ENCODE data around the gene DEDD2. TPM values are rescaled to one million over a fixed set of nuclear protein-coding genes. Genes with fewer than 3 reads are reported as not detected.

Gene DEDD2
- total RNA-seq, 6 donors from 2014 or later, result 38.6 to 154 (median 51.2) TPM

DNA sequence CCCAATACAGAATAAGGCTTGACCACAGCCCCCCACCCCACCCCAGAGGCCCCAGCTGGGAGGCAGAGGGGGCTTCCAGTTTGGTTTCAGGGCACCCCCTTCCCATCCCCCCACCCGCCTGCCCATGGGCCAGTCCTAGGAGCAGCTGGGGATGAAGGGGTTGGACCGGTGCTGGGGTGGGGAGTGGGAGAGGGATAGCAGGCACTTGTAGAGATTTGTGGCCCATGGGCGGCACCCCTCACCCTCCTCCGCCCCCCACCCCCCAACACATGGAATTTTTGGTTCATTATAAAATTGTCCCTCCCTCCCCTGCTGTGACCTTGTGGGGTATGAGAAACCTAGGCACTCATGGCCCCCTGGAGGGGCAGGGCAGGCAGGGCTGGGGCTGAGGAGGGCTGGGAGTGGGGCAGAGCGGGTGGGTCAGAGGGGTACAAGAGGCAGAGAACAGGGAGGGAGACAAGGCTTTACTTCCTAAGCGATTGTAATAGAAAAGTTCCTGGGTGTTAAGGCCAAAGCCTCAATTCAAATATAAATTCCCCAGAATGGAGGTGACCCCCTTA, 30.2 kb upstream of the DEDD2 start:
- TF ChIP-seq EP300 (IDR thresholded peaks at IDR 0.05), result no peak
- TF ChIP-seq, protein P1, sequence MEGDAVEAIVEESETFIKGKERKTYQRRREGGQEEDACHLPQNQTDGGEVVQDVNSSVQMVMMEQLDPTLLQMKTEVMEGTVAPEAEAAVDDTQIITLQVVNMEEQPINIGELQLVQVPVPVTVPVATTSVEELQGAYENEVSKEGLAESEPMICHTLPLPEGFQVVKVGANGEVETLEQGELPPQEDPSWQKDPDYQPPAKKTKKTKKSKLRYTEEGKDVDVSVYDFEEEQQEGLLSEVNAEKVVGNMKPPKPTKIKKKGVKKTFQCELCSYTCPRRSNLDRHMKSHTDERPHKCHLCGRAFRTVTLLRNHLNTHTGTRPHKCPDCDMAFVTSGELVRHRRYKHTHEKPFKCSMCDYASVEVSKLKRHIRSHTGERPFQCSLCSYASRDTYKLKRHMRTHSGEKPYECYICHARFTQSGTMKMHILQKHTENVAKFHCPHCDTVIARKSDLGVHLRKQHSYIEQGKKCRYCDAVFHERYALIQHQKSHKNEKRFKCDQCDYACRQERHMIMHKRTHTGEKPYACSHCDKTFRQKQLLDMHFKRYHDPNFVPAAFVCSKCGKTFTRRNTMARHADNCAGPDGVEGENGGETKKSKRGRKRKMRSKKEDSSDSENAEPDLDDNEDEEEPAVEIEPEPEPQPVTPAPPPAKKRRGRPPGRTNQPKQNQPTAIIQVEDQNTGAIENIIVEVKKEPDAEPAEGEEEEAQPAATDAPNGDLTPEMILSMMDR (IDR thresholded peaks at IDR 0.05), result no peak
- TF ChIP-seq POLR2AphosphoS5 (IDR thresholded peaks at IDR 0.05), result no peak
- no peak for TF ChIP-seq POLR2A (IDR thresholded peaks at IDR 0.05)
- Histone ChIP-seq H3K9me3 (no peaks in the 10 kb centered on the region), H3K4me3 (no peak overlapping the region), H3K4me1 (peaks cover 41 to 75% (median 65%) of the 10 kb centered on the region in 4 donors), H3K36me3 (peaks cover 0 to 27% (median 19%) of the 10 kb centered on the region in 4 donors), H3K27me3 (no peaks in the 10 kb centered on the region), H3K27ac (peak overlapping the region in 2 of 4 donors; percentile 34 to 66)
- no peak for ATAC-seq (ENCODE audit: low FRiP score in 2 of 2)
- WGBS, 2 donors, result 90 to 98% methylated on average over 2 to 5 of the region's 6 CpGs
- no peak for DNase-seq

DNA sequence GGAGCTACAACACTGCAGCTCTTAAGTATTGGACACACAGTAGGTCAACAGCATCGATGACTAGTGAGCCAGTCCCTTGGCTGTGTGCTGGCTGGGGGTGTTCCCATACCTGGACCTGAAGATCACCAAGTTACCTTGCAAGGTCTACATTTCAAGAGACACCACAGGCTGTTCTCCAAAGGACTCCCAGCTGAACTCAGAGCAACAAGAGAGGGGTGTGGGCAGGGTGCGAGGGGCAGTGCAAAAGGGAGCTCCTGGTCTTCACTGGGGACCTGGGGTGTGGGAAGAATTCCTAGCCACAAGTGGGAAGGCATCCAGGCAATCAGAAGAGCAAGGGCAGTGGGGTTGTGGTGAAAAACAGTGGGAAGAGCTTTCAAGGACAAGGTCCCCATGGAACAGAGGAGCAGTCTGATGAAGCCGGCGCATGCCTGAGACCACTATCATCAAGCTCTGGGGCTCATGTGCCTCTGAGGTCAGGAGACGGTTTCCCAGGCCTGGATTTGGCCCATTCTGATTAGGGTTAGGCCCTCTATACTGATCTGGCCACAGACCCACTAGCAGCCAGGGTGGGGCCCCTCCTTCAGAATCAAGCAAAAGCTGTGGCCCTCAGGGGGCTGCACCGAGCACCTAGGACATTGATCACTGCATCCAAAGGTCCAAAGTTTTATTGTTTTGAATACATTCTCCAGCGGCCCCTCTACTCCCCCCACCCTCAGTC, 29.6 kb upstream of the DEDD2 start:
- no peak for DNase-seq
- peaks cover 0 to 27% (median 19%) of the 10 kb centered on the region in 4 donors for H3K36me3 ChIP-seq
- H3K9me3 ChIP-seq, result no peaks in the 10 kb centered on the region
- H3K27ac ChIP-seq, result peak overlapping the region in 3 of 4 donors; percentile 34 to 66 (median 43)
- WGBS, 2 donors, result 72 to 88% methylated on average over 7 of the region's 7 CpGs
- no peak for TF ChIP-seq EP300 (IDR thresholded peaks at IDR 0.05)
- TF ChIP-seq POLR2AphosphoS5 (IDR thresholded peaks at IDR 0.05), result no peak
- TF ChIP-seq POLR2A (IDR thresholded peaks at IDR 0.05), result no peak
- TF ChIP-seq, protein P1 (IDR thresholded peaks at IDR 0.05), result no peak
- no peaks in the 10 kb centered on the region for H3K27me3 ChIP-seq
- H3K4me3 ChIP-seq, result no peak overlapping the region
- no peak for ATAC-seq (ENCODE audit: low FRiP score in 2 of 2)
- H3K4me1 ChIP-seq, result peaks cover 34 to 68% (median 58%) of the 10 kb centered on the region in 4 donors

DNA sequence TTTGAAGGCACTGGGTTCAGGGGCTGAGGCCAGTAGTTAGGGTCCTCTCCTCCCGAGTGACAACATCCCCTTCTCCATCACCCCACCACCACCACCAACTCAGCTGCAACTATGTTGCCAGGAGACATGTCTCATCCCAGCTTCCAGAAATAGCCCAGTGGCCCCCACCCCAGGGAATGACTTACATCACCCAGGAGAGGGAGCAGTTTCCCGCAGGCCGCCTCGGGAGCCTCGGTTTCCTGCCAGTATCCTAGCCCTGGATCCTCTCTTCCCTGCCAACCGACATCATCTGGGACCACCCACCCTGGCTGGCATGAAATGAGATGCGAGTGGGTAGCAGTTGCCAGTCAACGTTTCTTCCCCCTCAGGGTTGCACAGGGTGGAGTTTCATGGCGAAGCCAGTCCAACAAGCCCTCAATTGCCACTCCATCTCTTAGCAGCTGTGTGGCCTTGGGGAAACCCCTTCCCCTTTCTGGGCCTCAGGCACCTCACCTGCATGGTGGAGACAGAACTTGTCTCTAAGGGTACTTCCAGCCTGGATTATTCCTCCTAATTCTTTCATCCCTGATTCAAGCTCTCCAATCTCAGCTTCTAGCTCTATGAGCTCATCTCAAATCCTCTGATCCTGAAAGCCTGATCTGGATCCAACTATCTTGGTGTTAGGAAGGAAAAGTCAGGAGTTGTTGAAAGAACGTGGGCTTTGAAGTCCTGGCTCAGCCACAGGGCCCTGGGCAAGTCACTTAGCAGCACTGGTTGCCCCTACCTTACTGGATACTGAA, 28.9 kb upstream of the DEDD2 start:
- H3K27ac ChIP-seq, result peak overlapping the region in 3 of 4 donors; percentile 43 to 70 (median 66)
- ATAC-seq (ENCODE audit: low FRiP score in 2 of 2) (no peak), DNase-seq (peak in 1 of 2 donors; percentile 74)

GRCh38 chr19:42245231-42245630, 27.8 kb upstream of the DEDD2 start:
- Histone ChIP-seq H3K27me3 (no peaks in the 10 kb centered on the region), H3K4me1 (peaks cover 32 to 66% (median 54%) of the 10 kb centered on the region in 4 donors), H3K36me3 (peaks cover 0 to 26% (median 19%) of the 10 kb centered on the region in 4 donors), H3K9me3 (no peaks in the 10 kb centered on the region), H3K27ac (peak overlapping the region in 3 of 4 donors; percentile 90 to 96 (median 92)), H3K4me3 (peak overlapping the region in 1 of 4 donors; percentile 98)
- 74 to 80% methylated on average over 10 of the region's 10 CpGs for WGBS, 2 donors
- ATAC-seq (ENCODE audit: low FRiP score in 2 of 2) (no peak), DNase-seq (no peak)
- no peak for TF ChIP-seq POLR2A (IDR thresholded peaks at IDR 0.05)
- TF ChIP-seq EP300 (IDR thresholded peaks at IDR 0.05), result no peak
- TF ChIP-seq, protein P1 (IDR thresholded peaks at IDR 0.05), result no peak
- no peak for TF ChIP-seq POLR2AphosphoS5 (IDR thresholded peaks at IDR 0.05)

More for the DNA sequence above, 28.9 kb upstream of the DEDD2 start:
- TF ChIP-seq, protein P1 (IDR thresholded peaks at IDR 0.05), result peak; percentile 28 to 69 (median 62)
- TF ChIP-seq POLR2A (IDR thresholded peaks at IDR 0.05) (no peak), POLR2AphosphoS5 (IDR thresholded peaks at IDR 0.05) (peak; percentile 27 to 35)
- Histone ChIP-seq H3K27me3 (no peaks in the 10 kb centered on the region), H3K4me1 (peaks cover 32 to 66% (median 55%) of the 10 kb centered on the region in 4 donors), H3K36me3 (peaks cover 0 to 27% (median 19%) of the 10 kb centered on the region in 4 donors), H3K4me3 (no peak overlapping the region), H3K9me3 (no peaks in the 10 kb centered on the region)
- WGBS, 2 donors, result 13 to 19% methylated on average over 4 to 10 of the region's 10 CpGs

All from upper lobe of left lung (tissue), 6 donors.